Hypothalamus (tissue), 51 donors: Measurements from ENCODE around the gene HBA2.
A peak's percentile ranks its signal among the peaks of the same experiment; 100 is the strongest.
"Not testable (repeated sequence)": the region's sequence is repeated elsewhere in the genome, so short reads cannot be mapped to it uniquely, and the experiment has no call there.

Experiments
- DNase-seq, 51 donors: peaks; one replicate each; lab custom pipeline; 2025; lab: John Stamatoyannopoulos, UW

Gene HBA2

DNA sequence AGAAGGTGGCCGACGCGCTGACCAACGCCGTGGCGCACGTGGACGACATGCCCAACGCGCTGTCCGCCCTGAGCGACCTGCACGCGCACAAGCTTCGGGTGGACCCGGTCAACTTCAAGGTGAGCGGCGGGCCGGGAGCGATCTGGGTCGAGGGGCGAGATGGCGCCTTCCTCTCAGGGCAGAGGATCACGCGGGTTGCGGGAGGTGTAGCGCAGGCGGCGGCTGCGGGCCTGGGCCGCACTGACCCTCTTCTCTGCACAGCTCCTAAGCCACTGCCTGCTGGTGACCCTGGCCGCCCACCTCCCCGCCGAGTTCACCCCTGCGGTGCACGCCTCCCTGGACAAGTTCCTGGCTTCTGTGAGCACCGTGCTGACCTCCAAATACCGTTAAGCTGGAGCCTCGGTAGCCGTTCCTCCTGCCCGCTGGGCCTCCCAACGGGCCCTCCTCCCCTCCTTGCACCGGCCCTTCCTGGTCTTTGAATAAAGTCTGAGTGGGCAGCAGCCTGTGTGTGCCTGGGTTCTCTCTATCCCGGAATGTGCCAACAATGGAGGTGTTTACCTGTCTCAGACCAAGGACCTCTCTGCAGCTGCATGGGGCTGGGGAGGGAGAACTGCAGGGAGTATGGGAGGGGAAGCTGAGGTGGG is 657 bp downstream of the HBA2 start:
- DNase-seq = not testable (repeated sequence)

DNA sequence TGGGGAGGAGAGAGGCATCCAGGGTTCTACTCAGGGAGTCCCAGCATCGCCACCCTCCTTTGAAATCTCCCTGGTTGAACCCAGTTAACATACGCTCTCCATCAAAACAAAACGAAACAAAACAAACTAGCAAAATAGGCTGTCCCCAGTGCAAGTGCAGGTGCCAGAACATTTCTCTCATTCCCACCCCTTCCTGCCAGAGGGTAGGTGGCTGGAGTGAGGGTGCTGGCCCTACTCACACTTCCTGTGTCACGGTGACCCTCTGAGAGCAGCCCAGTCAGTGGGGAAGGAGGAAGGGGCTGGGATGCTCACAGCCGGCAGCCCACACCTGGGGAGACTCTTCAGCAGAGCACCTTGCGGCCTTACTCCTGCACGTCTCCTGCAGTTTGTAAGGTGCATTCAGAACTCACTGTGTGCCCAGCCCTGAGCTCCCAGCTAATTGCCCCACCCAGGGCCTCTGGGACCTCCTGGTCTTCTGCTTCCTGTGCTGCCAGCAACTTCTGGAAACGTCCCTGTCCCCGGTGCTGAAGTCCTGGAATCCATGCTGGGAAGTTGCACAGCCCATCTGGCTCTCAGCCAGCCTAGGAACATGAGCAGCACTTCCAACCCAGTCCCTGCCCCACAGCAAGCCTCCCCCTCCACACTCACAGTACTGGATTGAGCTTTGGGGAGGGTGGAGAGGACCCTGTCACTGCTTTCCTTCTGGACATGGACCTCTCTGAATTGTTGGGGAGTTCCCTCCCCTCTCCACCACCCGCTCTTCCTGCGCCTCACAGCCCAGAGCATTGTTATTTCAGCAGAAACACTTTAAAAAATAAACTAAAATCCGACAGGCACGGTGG is 1.5 kb downstream of the HBA2 start:
- DNase-seq = not testable (repeated sequence)

- no peak for DNase-seq
Measured at GRCh38 chr16:175011-175949, 2.6 kb downstream of the HBA2 start.

- not testable (repeated sequence) for DNase-seq
Measured at GRCh38 chr16:176006-176405, 3.3 kb downstream of the HBA2 start.

DNA sequence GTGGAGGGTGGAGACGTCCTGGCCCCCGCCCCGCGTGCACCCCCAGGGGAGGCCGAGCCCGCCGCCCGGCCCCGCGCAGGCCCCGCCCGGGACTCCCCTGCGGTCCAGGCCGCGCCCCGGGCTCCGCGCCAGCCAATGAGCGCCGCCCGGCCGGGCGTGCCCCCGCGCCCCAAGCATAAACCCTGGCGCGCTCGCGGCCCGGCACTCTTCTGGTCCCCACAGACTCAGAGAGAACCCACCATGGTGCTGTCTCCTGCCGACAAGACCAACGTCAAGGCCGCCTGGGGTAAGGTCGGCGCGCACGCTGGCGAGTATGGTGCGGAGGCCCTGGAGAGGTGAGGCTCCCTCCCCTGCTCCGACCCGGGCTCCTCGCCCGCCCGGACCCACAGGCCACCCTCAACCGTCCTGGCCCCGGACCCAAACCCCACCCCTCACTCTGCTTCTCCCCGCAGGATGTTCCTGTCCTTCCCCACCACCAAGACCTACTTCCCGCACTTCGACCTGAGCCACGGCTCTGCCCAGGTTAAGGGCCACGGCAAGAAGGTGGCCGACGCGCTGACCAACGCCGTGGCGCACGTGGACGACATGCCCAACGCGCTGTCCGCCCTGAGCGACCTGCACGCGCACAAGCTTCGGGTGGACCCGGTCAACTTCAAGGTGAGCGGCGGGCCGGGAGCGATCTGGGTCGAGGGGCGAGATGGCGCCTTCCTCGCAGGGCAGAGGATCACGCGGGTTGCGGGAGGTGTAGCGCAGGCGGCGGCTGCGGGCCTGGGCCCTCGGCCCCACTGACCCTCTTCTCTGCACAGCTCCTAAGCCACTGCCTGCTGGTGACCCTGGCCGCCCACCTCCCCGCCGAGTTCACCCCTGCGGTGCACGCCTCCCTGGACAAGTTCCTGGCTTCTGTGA is 4.1 kb downstream of the HBA2 start, which contains the start of gene HBA1:
TSS of gene HBA1 (plus strand) at position 204 of the 906 bp plus-strand sequence. CDS start at position 241, 37 bp downstream.
- not testable (repeated sequence) for DNase-seq

DNA sequence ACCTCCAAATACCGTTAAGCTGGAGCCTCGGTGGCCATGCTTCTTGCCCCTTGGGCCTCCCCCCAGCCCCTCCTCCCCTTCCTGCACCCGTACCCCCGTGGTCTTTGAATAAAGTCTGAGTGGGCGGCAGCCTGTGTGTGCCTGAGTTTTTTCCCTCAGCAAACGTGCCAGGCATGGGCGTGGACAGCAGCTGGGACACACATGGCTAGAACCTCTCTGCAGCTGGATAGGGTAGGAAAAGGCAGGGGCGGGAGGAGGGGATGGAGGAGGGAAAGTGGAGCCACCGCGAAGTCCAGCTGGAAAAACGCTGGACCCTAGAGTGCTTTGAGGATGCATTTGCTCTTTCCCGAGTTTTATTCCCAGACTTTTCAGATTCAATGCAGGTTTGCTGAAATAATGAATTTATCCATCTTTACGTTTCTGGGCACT is 4.7 kb downstream of the HBA2 start:
- DNase-seq = no peak

DNA sequence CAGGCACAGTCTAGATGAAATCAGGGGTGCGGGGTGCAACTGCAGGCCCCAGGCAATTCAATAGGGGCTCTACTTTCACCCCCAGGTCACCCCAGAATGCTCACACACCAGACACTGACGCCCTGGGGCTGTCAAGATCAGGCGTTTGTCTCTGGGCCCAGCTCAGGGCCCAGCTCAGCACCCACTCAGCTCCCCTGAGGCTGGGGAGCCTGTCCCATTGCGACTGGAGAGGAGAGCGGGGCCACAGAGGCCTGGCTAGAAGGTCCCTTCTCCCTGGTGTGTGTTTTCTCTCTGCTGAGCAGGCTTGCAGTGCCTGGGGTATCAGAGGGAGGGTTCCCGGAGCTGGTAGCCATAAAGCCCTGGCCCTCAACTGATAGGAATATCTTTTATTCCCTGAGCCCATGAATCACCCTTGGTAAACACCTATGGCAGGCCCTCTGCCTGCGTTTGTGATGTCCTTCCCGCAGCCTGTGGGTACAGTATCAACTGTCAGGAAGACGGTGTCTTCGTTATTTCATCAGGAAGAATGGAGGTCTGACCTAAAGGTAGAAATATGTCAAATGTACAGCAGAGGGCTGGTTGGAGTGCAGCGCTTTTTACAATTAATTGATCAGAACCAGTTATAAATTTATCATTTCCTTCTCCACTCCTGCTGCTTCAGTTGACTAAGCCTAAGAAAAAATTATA is 5.4 kb downstream of the HBA2 start:
- no peak for DNase-seq

GRCh38 chr16:178668-179015 is 6.0 kb downstream of the HBA2 start:
- DNase-seq = no peak

DNA sequence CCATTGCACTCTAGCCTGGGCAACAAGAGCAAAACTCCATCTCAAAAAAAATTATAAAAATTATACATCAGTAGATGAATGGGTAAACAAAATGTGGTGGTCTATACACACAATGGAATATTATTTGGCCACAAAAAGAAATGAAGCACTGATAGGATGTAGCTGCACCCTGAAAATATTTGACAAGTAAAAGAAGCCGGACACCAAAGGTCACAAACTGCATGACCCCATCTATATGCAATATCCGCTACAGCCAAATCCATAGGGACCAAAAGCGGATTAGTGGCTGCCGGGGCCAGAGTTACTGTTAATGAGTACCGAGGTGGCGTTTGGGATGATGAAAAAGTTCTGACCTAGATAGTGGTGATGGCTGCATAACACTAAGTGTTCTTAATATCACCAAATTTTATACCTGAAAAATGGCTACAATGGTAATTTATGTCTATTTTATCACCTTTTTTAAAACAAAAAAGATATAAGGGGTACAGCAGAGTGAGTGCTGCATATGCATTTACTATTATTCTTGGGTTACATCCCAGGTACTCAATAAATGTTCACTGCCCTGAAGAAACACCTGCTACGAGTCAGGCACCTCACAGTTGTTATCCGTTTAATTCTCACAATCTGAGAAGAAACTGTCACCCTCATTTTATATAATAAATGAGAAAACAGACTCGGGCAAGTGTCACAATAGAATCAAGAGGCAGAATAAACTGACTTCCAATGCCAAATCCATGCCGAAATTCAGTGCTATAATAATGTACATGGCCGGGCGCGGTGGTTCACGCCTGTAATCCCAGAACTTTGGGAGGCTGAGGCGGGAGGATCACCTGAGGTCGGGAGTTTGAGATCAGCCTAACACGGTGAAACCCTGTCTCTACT is 6.8 kb downstream of the HBA2 start:
- DNase-seq = no peak

DNA sequence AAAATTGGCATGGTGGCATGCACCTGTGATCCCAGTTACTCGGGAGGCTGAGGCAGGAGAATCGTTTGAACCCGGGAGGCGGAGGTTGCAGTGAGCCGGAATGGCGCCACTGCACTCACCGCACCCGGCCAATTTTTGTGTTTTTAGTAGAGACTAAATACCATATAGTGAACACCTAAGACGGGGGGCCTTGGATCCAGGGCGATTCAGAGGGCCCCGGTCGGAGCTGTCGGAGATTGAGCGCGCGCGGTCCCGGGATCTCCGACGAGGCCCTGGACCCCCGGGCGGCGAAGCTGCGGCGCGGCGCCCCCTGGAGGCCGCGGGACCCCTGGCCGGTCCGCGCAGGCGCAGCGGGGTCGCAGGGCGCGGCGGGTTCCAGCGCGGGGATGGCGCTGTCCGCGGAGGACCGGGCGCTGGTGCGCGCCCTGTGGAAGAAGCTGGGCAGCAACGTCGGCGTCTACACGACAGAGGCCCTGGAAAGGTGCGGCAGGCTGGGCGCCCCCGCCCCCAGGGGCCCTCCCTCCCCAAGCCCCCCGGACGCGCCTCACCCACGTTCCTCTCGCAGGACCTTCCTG is 7.5 kb downstream of the HBA2 start, which contains the start of gene HBQ1:
TSS of gene HBQ1 (plus strand) at position 359 of the 575 bp plus-strand sequence. CDS start at position 387, 28 bp downstream.
- DNase-seq = peak in 3 of 51 donors; percentile 18 to 24 (median 23)

DNA sequence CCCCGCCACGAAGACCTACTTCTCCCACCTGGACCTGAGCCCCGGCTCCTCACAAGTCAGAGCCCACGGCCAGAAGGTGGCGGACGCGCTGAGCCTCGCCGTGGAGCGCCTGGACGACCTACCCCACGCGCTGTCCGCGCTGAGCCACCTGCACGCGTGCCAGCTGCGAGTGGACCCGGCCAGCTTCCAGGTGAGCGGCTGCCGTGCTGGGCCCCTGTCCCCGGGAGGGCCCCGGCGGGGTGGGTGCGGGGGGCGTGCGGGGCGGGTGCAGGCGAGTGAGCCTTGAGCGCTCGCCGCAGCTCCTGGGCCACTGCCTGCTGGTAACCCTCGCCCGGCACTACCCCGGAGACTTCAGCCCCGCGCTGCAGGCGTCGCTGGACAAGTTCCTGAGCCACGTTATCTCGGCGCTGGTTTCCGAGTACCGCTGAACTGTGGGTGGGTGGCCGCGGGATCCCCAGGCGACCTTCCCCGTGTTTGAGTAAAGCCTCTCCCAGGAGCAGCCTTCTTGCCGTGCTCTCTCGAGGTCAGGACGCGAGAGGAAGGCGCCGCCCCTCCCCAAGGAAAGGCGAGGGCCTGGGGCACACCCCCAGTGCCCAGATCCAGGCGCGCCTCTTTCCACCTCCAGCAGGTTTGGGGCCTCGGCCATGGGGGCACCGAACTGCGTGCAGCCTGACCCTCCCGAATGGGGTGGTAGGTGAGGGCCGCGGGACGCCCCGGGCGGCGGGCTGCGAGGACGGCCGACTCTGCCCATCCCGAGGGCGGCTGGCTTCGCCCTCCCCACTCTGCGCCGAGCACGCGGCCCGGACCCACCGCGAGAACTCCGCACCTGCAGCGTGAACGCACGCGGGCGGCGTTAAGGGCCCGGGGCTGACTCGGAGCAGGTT is 8.2 kb downstream of the HBA2 start:
- DNase-seq = peak in 16 of 51 donors; percentile 4 to 65 (median 34)

- DNase-seq = peak in 30 of 51 donors; percentile 4 to 78 (median 28)
Measured at GRCh38 chr16:181565-182021, 8.9 kb downstream of the HBA2 start.

GRCh38 chr16:183005-183404 is 10.3 kb downstream of the HBA2 start:
- no peak for DNase-seq

GRCh38 chr16:185213-185612 is 12.5 kb downstream of the HBA2 start:
- no peak for DNase-seq

GRCh38 chr16:185691-186090 is 13.0 kb downstream of the HBA2 start:
- no peak for DNase-seq

- no peak for DNase-seq
Measured at GRCh38 chr16:187330-187729, 14.7 kb downstream of the HBA2 start.

DNA sequence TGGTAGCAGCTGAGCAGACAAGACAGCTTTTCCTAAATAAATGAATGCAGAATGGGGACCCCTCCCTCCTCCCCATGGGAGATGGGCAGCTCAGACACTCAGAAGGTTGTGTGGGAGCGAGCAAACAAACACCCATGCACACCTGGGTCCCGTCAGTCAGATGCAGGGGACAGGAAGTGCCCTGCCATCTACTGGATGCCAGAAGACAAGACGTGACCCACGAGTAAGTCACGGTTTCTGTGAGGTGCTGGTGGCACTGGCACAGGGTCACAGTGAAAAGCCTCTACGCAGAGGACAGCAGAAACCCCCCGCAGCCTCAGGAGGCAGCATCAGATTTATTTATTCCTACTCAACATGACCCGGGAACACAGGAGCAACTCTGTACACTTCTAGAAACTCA is 16.0 kb downstream of the HBA2 start:
- DNase-seq = no peak
